Measurements from ENCODE around the gene SMIM45.

- TF ChIP-seq CTCF (IDR thresholded peaks at IDR 0.05) (no peak), POLR2A (IDR thresholded peaks at IDR 0.05) (no peak)
Measured at GRCh38 chr22:41996826-41997225, 44.9 kb downstream of the SMIM45 start.

Measured in uterus (tissue), 2 donors.